Epithelial cell of esophagus (primary cell): ENCODE measurements around the gene CD2AP.
A peak's percentile ranks its signal among the peaks of the same experiment; 100 is the strongest.
"Not testable (repeated sequence)": the region's sequence is repeated elsewhere in the genome, so short reads cannot be mapped to it uniquely, and the experiment has no call there.

ENCODE experiments used
- DNase-seq: peaks from one replicate; pipeline ENCODE4 v3.0.0; 2010; ENCODE audit warnings: low read depth
- H3K4me3 ChIP-seq: 2 replicates; pipeline ENCODE4 v1.5.1; 2011; ENCODE audit warnings: mild to moderate bottlenecking, low read length, control low read depth
- TF ChIP-seq, protein P1 (sequence below): IDR thresholded peaks from 2 replicates; pipeline ENCODE4 v1.5.1; 2011; ENCODE audit warnings: low read depth, mild to moderate bottlenecking, low read length, control low read depth, inconsistent platforms; ENCODE audit not compliant: insufficient read depth; ENCODE audit errors: missing control alignments

CD2AP gene

GRCh38 chr6:47478233-47479139, 897 bp downstream of the CD2AP start:
- peak; percentile 58 for DNase-seq
- TF ChIP-seq, protein P1, sequence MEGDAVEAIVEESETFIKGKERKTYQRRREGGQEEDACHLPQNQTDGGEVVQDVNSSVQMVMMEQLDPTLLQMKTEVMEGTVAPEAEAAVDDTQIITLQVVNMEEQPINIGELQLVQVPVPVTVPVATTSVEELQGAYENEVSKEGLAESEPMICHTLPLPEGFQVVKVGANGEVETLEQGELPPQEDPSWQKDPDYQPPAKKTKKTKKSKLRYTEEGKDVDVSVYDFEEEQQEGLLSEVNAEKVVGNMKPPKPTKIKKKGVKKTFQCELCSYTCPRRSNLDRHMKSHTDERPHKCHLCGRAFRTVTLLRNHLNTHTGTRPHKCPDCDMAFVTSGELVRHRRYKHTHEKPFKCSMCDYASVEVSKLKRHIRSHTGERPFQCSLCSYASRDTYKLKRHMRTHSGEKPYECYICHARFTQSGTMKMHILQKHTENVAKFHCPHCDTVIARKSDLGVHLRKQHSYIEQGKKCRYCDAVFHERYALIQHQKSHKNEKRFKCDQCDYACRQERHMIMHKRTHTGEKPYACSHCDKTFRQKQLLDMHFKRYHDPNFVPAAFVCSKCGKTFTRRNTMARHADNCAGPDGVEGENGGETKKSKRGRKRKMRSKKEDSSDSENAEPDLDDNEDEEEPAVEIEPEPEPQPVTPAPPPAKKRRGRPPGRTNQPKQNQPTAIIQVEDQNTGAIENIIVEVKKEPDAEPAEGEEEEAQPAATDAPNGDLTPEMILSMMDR = no peak
- H3K4me3 ChIP-seq = peak overlapping the region; percentile 92

- TF ChIP-seq, protein P1 = no peak
- peak overlapping the region; percentile 92 for H3K4me3 ChIP-seq
- DNase-seq = no peak
Measured at GRCh38 chr6:47479140-47479508, 1.5 kb downstream of the CD2AP start.

DNA sequence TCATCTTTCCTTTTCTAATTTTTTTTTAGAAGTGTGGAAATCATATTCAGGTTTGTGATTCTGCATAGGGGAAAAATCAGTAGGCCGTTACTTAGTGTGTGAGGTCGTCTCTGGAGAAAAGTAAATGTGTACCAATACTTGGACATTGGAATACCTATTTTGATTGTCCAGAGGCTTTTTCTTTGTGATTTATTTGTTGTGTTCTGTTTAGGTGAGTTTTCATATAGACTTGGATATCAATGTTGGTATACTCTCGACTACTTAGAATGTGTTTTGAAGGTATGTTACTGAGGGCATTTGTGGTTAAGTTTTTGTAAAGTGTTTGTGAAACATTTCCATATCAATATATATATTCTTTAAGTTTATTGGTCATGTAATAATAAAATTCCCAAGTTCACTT, 2.3 kb downstream of the CD2AP start:
- no peak for DNase-seq
- TF ChIP-seq, protein P1 = no peak
- peak overlapping the region; percentile 92 for H3K4me3 ChIP-seq

- DNase-seq, H3K4me3 ChIP-seq: not testable (repeated sequence)
Measured at GRCh38 chr6:47481213-47481612, 3.6 kb downstream of the CD2AP start.

DNA sequence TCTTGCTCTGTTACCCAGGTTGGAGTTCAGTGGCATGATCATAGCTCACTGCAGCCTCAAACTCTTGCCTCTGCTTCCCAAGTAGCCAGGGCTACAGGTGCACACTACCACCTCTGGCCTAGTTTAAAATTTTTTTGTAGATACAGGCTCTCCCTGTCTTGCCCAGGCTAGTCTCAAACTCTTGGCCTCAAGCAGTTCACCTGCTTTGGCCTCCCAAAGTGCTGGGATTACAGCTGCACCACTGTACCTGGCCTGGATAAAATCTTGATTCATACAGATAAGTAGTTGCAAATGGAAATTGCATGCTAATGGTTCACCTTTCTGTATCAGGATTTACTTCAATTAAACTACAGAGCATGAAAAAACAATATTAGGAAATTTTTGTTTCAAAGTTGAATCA, 4.2 kb downstream of the CD2AP start:
- no peak overlapping the region for H3K4me3 ChIP-seq
- TF ChIP-seq, protein P1 = no peak
- peak; percentile 46 for DNase-seq

DNA sequence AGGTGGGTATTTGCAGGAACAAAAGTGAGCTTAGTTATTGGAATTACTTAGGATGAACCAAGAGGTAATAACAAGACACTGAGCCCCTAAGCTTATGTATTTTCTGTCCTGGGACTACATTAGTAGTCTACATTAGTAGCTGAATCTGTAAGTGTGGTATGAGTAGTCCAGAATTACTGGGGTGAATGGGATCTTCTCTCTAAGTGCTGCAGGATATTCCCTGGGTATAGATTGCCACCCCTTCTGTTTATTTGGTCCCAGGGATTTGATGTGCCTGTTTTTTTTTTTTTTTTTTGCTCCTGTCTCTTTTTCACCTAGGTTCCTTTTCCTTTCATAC, 5.9 kb downstream of the CD2AP start:
- peak; percentile 17 for DNase-seq
- H3K4me3 ChIP-seq = no peak overlapping the region
- TF ChIP-seq, protein P1 = no peak

DNA sequence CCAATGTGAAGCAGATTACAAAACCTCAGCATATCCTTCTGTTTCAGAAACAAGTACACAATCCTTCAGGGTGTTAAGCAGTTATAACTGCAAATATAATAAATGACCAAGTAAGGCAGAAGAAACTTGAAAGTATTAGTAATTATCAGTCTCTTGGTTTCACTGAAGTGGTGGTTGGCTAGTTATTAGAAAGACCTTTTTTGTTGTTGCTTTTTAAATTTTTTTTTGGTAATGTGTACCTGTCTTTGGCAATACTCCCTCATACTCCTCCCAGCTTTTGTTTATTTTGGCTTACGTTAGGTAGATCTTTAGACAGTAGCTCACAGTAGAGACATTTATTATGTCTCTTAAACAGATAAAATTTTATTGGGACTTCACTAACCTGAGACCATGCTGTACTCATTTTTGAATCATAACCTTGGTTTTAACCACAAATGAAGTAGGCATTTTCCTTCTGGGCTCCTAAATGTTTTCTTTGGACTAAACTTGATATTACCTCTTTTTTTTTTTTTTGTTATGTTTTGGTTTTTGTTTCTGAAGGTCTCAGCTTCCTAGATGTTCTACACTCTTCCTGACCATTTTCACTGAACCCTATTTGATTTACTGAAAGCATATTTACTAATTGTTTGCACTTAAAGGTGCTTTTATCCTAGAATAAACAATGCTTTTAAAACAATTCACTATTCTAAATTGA, 6.4 kb downstream of the CD2AP start:
- TF ChIP-seq, protein P1 = no peak
- peak; percentile 50 for DNase-seq
- no peak overlapping the region for H3K4me3 ChIP-seq
